Measurements from ENCODE around the gene UBB.

DNA sequence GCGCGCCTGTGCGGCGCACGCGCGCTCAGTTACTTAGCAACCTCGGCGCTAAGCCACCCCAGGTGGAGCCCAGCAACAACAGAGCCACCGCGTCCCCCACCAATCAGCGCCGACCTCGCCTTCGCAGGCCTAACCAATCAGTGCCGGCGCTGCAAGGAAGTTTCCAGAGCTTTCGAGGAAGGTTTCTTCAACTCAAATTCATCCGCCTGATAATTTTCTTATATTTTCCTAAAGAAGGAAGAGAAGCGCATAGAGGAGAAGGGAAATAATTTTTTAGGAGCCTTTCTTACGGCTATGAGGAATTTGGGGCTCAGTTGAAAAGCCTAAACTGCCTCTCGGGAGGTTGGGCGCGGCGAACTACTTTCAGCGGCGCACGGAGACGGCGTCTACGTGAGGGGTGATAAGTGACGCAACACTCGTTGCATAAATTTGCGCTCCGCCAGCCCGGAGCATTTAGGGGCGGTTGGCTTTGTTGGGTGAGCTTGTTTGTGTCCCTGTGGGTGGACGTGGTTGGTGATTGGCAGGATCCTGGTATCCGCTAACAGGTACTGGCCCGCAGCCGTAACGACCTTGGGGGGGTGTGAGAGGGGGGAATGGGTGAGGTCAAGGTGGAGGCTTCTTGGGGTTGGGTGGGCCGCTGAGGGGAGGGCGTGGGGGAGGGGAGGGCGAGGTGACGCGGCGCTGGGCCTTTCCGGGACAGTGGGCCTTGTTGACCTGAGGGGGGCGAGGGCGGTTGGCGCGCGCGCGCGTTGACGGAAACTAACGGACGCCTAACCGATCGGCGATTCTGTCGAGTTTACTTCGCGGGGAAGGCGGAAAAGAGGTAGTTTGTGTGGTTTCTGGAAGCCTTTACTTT is at the start of gene UBB:
- TF ChIP-seq CTCF (IDR thresholded peaks at IDR 0.05; ENCODE audit: low read length) (no peak), EZH2 (optimal IDR thresholded peaks at IDR 0.05; ENCODE audit: low read depth, low read length) (no peak), EZH2phosphoT487 (IDR thresholded peaks at IDR 0.05; ENCODE audit: low read length) (no peak)
